Thoracic aorta (tissue), 2 donors: ENCODE measurements around the gene KANK4. TPM values are rescaled to one million over a fixed set of nuclear protein-coding genes. Genes with fewer than 3 reads are reported as not detected.
"Not testable (repeated sequence)": the region's sequence is repeated elsewhere in the genome, so short reads cannot be mapped to it uniquely, and the experiment has no call there.

Source experiments
- ATAC-seq: fragments of 150-250 bp; one replicate; pipeline ENCODE4 v1.8.0; 2017; ENCODE audit warnings: low read depth; ENCODE audit not compliant: insufficient number of reproducible peaks, low FRiP score
- DNase-seq: peaks from one replicate; pipeline ENCODE4 v3.0.0-alpha.2; 2020; ENCODE audit warnings: low spot score
- H3K27ac ChIP-seq, 2 donors: fragments of 200-600 bp; sonication (generic); 1 replicate in 1 of 2; 2 replicates in 1 of 2; pipeline ENCODE4 v1.5.1; 2016; ENCODE audit warnings: mild to moderate bottlenecking in 2 of 2, moderate library complexity in 2 of 2
- H3K27me3 ChIP-seq: fragments of 200-600 bp; sonication (generic); replicated peaks from 2 replicates; pipeline ENCODE4 v1.6.0; 2016; ENCODE audit warnings: mild to moderate bottlenecking; ENCODE audit not compliant: insufficient read depth
- H3K36me3 ChIP-seq: fragments of 200-600 bp; sonication (generic); one replicate; pipeline ENCODE4 v1.5.1; 2016
- H3K4me1 ChIP-seq, 2 donors: fragments of 200-600 bp; sonication (generic); 1 replicate in 1 of 2; 2 replicates in 1 of 2; pipeline versions ENCODE4 v1.5.1 to v1.6.0; 2016; ENCODE audit warnings: low read depth in 2 of 2, mild to moderate bottlenecking in 1 of 2; ENCODE audit not compliant: control insufficient read depth in 1 of 2
- H3K4me3 ChIP-seq: fragments of 200-600 bp; sonication (generic); 2 replicates; pipeline ENCODE4 v1.5.1; 2016; ENCODE audit warnings: mild to moderate bottlenecking
- H3K9me3 ChIP-seq: fragments of 200-600 bp; sonication (generic); 2 replicates; pipeline ENCODE4 v1.5.1; 2016
- total RNA-seq, 2 donors: library from RNA; depleted of rRNA; stranded (reverse); fragments of >200 nt; gene quantifications; one replicate each; pipeline versions ENCODE4 v1.1.0 to v1.2.3, GENCODE V29; 2016
- TF ChIP-seq, protein P1 (sequence below): fragments of 200-600 bp; sonication (generic); IDR thresholded peaks from one replicate; pipeline ENCODE4 v1.5.1; 2019; ENCODE audit warnings: antibody characterized with exemption

KANK4 gene
- total RNA-seq, 2 donors from 2014 or later: 0.28 TPM; not detected in 1

DNA sequence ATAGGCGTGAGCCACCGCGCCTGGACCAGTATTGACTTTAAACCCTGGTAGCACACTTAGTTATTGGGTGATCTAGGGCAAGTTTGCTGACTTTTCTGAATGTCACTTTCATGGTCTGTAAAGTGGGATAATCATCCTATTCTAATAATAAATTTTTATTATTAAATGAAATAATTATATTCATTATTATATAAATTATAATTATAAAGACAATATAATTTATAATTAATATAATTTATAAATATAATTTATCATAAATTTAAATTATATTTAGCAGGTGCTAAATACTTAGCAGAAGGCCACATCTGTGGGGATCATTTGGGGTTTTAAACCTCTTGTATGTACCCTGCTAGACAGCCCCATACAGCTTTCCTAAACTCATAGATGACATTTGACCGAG lies 59.7 kb downstream of the KANK4 start:
- Histone ChIP-seq H3K4me1 (no peaks in the 10 kb centered on the region), H3K27me3 (no peaks in the 10 kb centered on the region), H3K4me3 (no peak overlapping the region), H3K9me3 (no peaks in the 10 kb centered on the region), H3K36me3 (no peaks in the 10 kb centered on the region), H3K27ac (no peak overlapping the region)
- ATAC-seq (no peak), DNase-seq (no peak)
- TF ChIP-seq, protein P1, sequence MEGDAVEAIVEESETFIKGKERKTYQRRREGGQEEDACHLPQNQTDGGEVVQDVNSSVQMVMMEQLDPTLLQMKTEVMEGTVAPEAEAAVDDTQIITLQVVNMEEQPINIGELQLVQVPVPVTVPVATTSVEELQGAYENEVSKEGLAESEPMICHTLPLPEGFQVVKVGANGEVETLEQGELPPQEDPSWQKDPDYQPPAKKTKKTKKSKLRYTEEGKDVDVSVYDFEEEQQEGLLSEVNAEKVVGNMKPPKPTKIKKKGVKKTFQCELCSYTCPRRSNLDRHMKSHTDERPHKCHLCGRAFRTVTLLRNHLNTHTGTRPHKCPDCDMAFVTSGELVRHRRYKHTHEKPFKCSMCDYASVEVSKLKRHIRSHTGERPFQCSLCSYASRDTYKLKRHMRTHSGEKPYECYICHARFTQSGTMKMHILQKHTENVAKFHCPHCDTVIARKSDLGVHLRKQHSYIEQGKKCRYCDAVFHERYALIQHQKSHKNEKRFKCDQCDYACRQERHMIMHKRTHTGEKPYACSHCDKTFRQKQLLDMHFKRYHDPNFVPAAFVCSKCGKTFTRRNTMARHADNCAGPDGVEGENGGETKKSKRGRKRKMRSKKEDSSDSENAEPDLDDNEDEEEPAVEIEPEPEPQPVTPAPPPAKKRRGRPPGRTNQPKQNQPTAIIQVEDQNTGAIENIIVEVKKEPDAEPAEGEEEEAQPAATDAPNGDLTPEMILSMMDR: no peak

DNA sequence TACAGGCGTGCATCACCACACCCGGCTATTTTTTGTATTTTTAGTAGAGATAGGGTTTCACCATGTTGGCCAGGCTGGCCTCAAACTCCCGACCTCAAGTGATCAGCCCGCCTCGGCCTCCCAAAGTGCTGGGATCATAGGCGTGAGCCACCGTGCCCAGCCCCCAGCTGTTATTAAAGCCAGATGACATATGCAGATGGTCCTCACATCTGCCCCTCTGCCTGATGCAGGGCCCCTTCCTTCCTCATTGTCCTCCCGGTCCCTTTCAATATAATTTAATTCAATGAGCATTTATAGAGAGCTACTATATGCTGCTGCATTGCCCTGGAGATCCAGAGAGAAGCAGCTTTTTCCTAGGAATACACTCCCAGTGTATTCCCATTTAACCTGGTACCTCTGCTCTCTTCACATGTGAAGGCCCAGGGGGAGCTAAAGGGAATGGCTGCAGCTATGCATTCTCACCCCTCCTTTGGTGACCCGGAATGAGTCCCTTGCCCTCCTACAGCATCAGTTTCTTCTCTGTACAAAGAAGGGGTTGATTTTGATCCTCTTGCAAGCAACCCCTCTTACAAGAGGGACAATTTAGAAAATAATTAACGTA lies 69.0 kb downstream of the KANK4 start:
- Histone ChIP-seq H3K4me1 (no peaks in the 10 kb centered on the region), H3K9me3 (no peaks in the 10 kb centered on the region), H3K27ac (no peak overlapping the region), H3K36me3 (no peaks in the 10 kb centered on the region), H3K27me3 (no peaks in the 10 kb centered on the region), H3K4me3 (no peak overlapping the region)
- DNase-seq: no peak
- ATAC-seq: no peak
- TF ChIP-seq, protein P1: no peak

DNA sequence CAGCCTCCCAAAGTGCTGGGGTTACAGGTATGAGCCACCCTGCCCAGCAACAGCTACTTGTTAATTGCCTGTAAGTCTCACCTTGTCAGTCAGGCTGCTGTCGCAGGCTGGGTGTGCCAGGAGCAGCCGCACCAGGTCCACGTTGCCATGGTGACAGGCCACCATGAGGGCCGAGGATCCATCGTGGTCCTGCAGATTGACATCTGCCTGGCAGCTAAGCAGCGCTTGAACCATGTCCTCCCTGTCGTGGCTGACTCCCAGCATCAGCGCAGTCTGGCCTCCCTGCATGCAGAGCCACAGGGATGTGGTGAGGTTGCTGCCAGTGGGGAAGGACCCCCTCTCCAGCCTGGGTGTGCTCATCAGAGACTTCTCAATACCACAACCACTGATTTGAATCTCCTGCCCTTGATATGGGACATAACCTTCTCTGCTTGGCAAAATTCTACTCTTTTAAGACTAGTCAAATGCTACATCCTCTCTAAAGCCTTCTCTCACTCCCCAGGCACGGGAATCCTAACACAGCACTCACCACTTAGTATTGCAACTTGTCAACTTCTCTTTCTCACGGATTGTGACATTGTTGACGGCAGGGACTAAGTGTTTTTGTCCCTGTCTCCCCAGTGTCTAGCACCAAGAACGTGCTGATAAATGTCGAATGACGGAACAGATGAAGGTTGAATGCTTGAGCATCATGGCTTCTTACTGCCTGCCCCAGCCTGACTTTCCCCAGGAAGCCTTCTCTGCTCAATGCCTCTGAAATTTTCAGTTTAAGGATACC lies 71.7 kb downstream of the KANK4 start:
- Histone ChIP-seq H3K27me3 (no peaks in the 10 kb centered on the region), H3K4me1 (no peaks in the 10 kb centered on the region), H3K27ac (no peak overlapping the region), H3K36me3 (no peaks in the 10 kb centered on the region), H3K9me3 (no peaks in the 10 kb centered on the region), H3K4me3 (no peak overlapping the region)
- DNase-seq: no peak
- no peak for ATAC-seq
- TF ChIP-seq, protein P1: no peak

DNA sequence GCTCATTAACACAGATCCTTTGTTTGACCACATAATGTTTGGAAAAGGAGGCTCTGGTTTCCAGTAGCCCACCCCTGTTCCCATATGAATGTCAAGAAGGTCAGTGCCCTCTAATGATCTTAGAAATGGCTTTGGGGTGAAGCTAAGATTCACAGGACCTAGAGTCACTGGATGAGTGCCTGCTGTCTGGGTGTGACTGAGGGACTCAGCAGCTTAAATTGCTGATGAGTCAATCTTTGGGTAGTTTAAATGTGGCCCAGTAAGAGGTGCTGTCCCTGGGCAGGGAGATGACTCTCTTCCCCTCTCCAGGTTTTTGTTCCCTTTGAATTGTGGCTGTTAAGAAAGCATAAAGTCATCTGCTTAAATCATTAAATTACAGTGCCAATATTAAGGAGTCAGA lies 74.0 kb downstream of the KANK4 start:
- TF ChIP-seq, protein P1: no peak
- H3K27me3 ChIP-seq: no peaks in the 10 kb centered on the region
- no peaks in the 10 kb centered on the region for H3K4me1 ChIP-seq

DNA sequence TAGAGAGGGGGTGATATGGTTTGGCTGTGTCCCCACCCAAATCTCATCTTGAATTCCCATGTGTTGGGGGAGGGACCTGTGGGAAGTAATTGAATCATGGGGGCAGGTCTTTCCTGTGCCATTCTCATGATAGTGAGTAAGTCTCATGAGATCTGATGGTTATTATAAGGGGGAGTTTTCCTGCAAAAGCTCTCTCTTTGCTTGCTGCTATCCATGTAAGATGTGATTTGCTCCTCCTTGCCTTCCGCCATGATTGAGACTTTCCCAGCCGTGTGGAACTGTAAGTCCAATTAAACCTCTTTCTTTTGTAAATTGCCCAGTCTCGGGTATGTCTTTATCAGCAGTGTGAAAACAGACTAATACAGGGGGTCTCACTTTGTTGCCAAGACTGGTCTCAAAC lies 74.9 kb downstream of the KANK4 start:
- not testable (repeated sequence) for ATAC-seq, H3K9me3 ChIP-seq, H3K4me3 ChIP-seq, H3K27ac ChIP-seq, H3K36me3 ChIP-seq, H3K4me1 ChIP-seq, H3K27me3 ChIP-seq, DNase-seq

More for the DNA sequence above, 74.0 kb downstream of the KANK4 start:
- ATAC-seq (no peak), DNase-seq (no peak)
- no peaks in the 10 kb centered on the region for H3K36me3 ChIP-seq
- H3K4me3 ChIP-seq: no peak overlapping the region
- no peaks in the 10 kb centered on the region for H3K9me3 ChIP-seq
- no peak overlapping the region for H3K27ac ChIP-seq
